Astrocyte (in vitro differentiated cells and primary cell): ENCODE data around the gene RPL5.

Experiments
- EZH2 ChIP-seq: IDR thresholded peaks from 2 replicates; pipeline ENCODE4 v1.6.1; 2012; ENCODE audit warnings: mild to moderate bottlenecking, low read length, inconsistent platforms; ENCODE audit not compliant: insufficient read depth
- TF ChIP-seq, protein P1 (sequence below): IDR thresholded peaks from 2 replicates; pipeline ENCODE4 v1.5.1; 2011; ENCODE audit warnings: low read depth, mild to moderate bottlenecking, inconsistent platforms, low read length, moderate library complexity; ENCODE audit not compliant: insufficient read depth

DNA sequence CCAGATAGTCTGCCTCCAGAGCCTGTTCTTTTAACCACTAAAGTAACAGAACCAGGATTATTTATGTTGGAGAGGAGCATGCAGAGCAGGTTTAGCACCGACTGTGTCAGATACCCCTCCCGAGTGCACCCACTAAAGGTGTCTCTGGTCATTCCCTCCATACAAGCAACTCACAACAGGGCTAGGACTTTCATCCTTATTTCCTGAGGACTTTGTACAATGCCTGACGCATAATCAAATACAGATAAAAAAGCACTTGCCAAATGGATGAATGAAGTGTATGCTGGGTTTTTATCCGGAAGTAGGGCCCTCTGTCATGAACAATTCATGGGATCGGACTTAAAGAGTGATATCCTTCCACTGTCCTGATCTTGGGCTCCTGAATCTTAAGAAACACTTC is 26.0 kb downstream of the RPL5 start:
- TF ChIP-seq, protein P1, sequence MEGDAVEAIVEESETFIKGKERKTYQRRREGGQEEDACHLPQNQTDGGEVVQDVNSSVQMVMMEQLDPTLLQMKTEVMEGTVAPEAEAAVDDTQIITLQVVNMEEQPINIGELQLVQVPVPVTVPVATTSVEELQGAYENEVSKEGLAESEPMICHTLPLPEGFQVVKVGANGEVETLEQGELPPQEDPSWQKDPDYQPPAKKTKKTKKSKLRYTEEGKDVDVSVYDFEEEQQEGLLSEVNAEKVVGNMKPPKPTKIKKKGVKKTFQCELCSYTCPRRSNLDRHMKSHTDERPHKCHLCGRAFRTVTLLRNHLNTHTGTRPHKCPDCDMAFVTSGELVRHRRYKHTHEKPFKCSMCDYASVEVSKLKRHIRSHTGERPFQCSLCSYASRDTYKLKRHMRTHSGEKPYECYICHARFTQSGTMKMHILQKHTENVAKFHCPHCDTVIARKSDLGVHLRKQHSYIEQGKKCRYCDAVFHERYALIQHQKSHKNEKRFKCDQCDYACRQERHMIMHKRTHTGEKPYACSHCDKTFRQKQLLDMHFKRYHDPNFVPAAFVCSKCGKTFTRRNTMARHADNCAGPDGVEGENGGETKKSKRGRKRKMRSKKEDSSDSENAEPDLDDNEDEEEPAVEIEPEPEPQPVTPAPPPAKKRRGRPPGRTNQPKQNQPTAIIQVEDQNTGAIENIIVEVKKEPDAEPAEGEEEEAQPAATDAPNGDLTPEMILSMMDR, result no peak
- no peak for TF ChIP-seq EZH2
